GM12878 (cell line): ENCODE data around the gene ANTXR2. TPM values are rescaled to one million over a fixed set of nuclear protein-coding genes. Genes with fewer than 3 reads are reported as not detected.

Experiments used
- ATAC-seq: fragments of 200-7000 bp; cut with Tn5 transposase; 3 replicates; pipeline ENCODE4 v1.9.1; 2020; ENCODE audit warnings: mild to moderate bottlenecking, moderate library complexity
- BruUV-seq: library from RNA; stranded (reverse); fragments of 400-500 nt; replicated peaks from 2 replicates; lab custom pipeline; 2021; lab: Mats Ljungman, UMichigan
- CTCF ChIA-PET: fragments of 300-600 bp; sonication (Branson Sonifier 250); formaldehyde crosslinking; extraction: SDS; loops from one replicate; lab custom pipeline; 2021; ENCODE audit warnings: inconsistent platforms; lab: Yijun Ruan, JAX
- POLR2A ChIA-PET: fragments of 350-600 bp; formaldehyde crosslinking; extraction: SDS; loops from one replicate; lab custom pipeline; 2021; ENCODE audit warnings: inconsistent platforms; lab: Charles Lee
- RAD21 ChIA-PET: fragments of 300-600 bp; sonication (Branson Sonifier 250); formaldehyde crosslinking; loops from one replicate; lab custom pipeline; 2023; ENCODE audit warnings: antibody characterized with exemption; ENCODE audit not compliant: unreplicated experiment; lab: Charles Lee
- SMC1A ChIA-PET: fragments of 300-600 bp; sonication (Branson Sonifier 250); formaldehyde crosslinking; loops from one replicate; lab custom pipeline; 2023; ENCODE audit not compliant: unreplicated experiment, uncharacterized antibody; lab: Charles Lee
- DNase-seq: peaks from one replicate; pipeline ENCODE4 v3.0.0-alpha.2; 2011; ENCODE audit warnings: low read depth, low spot score
- FAIRE-seq: peaks from 3 replicates; lab custom pipeline; 2011; peaks lifted over from hg19 to GRCh38; lab: Jason Lieb, UNC
- H2AFZ ChIP-seq: 2 replicates; pipeline ENCODE4 v1.6.0; 2011; ENCODE audit warnings: low read depth, low read length, control low read depth; ENCODE audit not compliant: control insufficient read depth
- H3K27ac ChIP-seq: 2 replicates; pipeline ENCODE4 v1.5.1; 2011; ENCODE audit warnings: control low read depth; ENCODE audit not compliant: control insufficient read depth, insufficient read depth
- H3K27me3 ChIP-seq, 2 experiments: replicated peaks in 1 of 2; 2 replicates each; pipeline versions ENCODE4 v1.6.0 to v1.6.1; 2011; ENCODE audit warnings: low read length in 1 of 2; ENCODE audit not compliant: control insufficient read depth in 2 of 2, insufficient read depth in 2 of 2
- H3K36me3 ChIP-seq, 2 experiments: 2 replicates each; pipeline ENCODE4 v1.5.1; 2011; ENCODE audit warnings: low read length in 1 of 2; ENCODE audit not compliant: control insufficient read depth in 2 of 2, insufficient read depth in 2 of 2
- H3K4me1 ChIP-seq: 2 replicates; pipeline ENCODE4 v1.6.1; 2011; ENCODE audit warnings: mild to moderate bottlenecking, low read length, moderate library complexity, mixed read lengths; ENCODE audit not compliant: control insufficient read depth, insufficient read depth
- H3K4me2 ChIP-seq: 2 replicates; pipeline ENCODE4 v1.6.0; 2011; ENCODE audit warnings: control low read depth; ENCODE audit not compliant: control insufficient read depth, insufficient read depth
- H3K4me3 ChIP-seq: fragments of 200-600 bp; sonication (generic); 2 replicates; pipeline ENCODE4 v1.5.1; 2016
- H3K79me2 ChIP-seq: 2 replicates; pipeline ENCODE4 v1.6.0; 2011; ENCODE audit warnings: low read length; ENCODE audit not compliant: control insufficient read depth, insufficient read depth
- H3K9ac ChIP-seq: 2 replicates; pipeline ENCODE4 v1.8.0; 2011; ENCODE audit warnings: low read length, control low read depth, mixed read lengths; ENCODE audit not compliant: control insufficient read depth, insufficient read depth
- H3K9me3 ChIP-seq: replicated peaks from 3 replicates; pipeline ENCODE4 v1.5.1; 2011; ENCODE audit warnings: mild to moderate bottlenecking, low read length; ENCODE audit not compliant: control insufficient read depth, insufficient read depth
- H4K20me1 ChIP-seq: 2 replicates; pipeline ENCODE4 v1.6.0; 2011; ENCODE audit not compliant: control insufficient read depth, insufficient read depth
- E2F8 ChIP-seq: fragments of 450-650 bp; IDR thresholded peaks from 2 replicates; pipeline ENCODE4 v1.6.1; 2018; ENCODE audit warnings: mild to moderate bottlenecking, low read depth, moderate library complexity; ENCODE audit not compliant: partially characterized antibody
- FOXM1 ChIP-seq: IDR thresholded peaks from 2 replicates; pipeline ENCODE4 v1.6.1; 2012; ENCODE audit warnings: low read depth, mild to moderate bottlenecking, inconsistent platforms, low read length, moderate library complexity
- HDGF ChIP-seq: fragments of 450-650 bp; IDR thresholded peaks from 2 replicates; pipeline ENCODE4 v1.6.1; 2016; ENCODE audit warnings: antibody characterized with exemption
- SREBF2 ChIP-seq: IDR thresholded peaks from 2 replicates; pipeline ENCODE4 v1.6.1; 2012; ENCODE audit warnings: mild to moderate bottlenecking, low read length
- YY1 ChIP-seq: IDR thresholded peaks from 2 replicates; pipeline ENCODE4 v1.6.1; 2011; ENCODE audit warnings: low read depth, mild to moderate bottlenecking, low read length
- ZZZ3 ChIP-seq: IDR thresholded peaks from 2 replicates; pipeline ENCODE4 v1.6.1; 2011; ENCODE audit warnings: low read depth; ENCODE audit not compliant: control insufficient read depth, insufficient read length
- WGBS: methylation state at CpG from one replicate; pipeline ENCODE4 v1.1.6; 2016; ENCODE audit warnings: low lambda C conversion rate; ENCODE audit not compliant: insufficient replicate concordance, insufficient coverage; ENCODE audit errors: missing lambda C conversion rate; 5-methylcytosine and 5-hydroxymethylcytosine counted together
- in situ Hi-C: fragments of 300-500 bp; cut with MboI; formaldehyde crosslinking; loops from 9 replicates; pipeline ENCODE4 v1.14.3; 2018; ENCODE audit warnings: mixed read lengths
- intact Hi-C: fragments of 100-400 bp; cut with micrococcal nuclease; formaldehyde crosslinking; loops from one replicate; pipeline ENCODE4 v1.14.2; 2022; ENCODE audit not compliant: unreplicated experiment
- polyA plus RNA-seq, 11 experiments: library from polyadenylated mRNA; depleted of rRNA in 4 of 11; unstranded in 6 of 11; stranded (reverse) in 5 of 11; fragments of >200 nt; fragmentation: Nextera tagmentation in 4 of 11; fragmentation: Illumina TruSeq in 1 of 11; extraction: Ambion mirVana in 4 of 11; extraction: Trizol in 1 of 11; gene quantifications; 1 replicate in 1 of 11; 2 replicates in 10 of 11; pipeline versions ENCODE4 v1.2.1 to v1.2.3, GENCODE V29; 2011 to 2016; ENCODE audit warnings: inconsistent platforms in 2 of 11, missing spikeins in 2 of 11, low read depth in 1 of 11
- total RNA-seq, 4 experiments: library from RNA; depleted of rRNA in 3 of 4; stranded (reverse); fragments of >200 nt in 3 of 4; fragmentation: Illumina TruSeq in 1 of 4; extraction: Trizol in 1 of 4; gene quantifications; 2 replicates each; pipeline versions ENCODE4 v1.2.1 to v1.2.3, GENCODE V29; 2013 to 2021

Gene ANTXR2
- total and polyA plus RNA-seq, 10 of the 15 experiments (the other 5 are each of a cell fraction or from before 2014, with no cell fraction given), result 1.4 to 8.9 (median 5.7) TPM

GRCh38 chr4:79904331-79904730 is 168.7 kb downstream of the ANTXR2 start (continued):
- no peak for TF ChIP-seq E2F8
- no peak for TF ChIP-seq HDGF

GRCh38 chr4:79900182-79900581 is 172.8 kb downstream of the ANTXR2 start:
- WGBS, result 33% methylated on average over 2 of the region's 2 CpGs
- ChIA-PET CTCF (interaction anchor here (1.0 to 1.3 kb wide), 3 partner anchors 17 to 320 kb away, joined by 3 read pairs; no protein-coding TSS in a partner anchor), POLR2A (no interaction called here), RAD21 (interaction anchor here (1.0 kb wide), 1 partner anchor 716 kb away, joined by 3 read pairs; no protein-coding TSS in a partner anchor)
- Histone ChIP-seq H3K79me2 (no peaks in the 10 kb centered on the region), H3K4me1 (no peaks in the 10 kb centered on the region), H3K4me3 (no peak overlapping the region), H3K9me3 (no peaks in the 10 kb centered on the region), H3K27me3 (no peaks in the 10 kb centered on the region), H3K36me3 (no peaks in the 10 kb centered on the region), H2AFZ (no peak overlapping the region), H3K4me2 (no peak overlapping the region)
- DNase-seq (no peak), ATAC-seq (no peak)
- no TSS peak for BruUV-seq
- in situ Hi-C loops, result no loop called here
- TF ChIP-seq YY1, result no peak
- TF ChIP-seq ZZZ3, result no peak
- TF ChIP-seq FOXM1, result no peak
- TF ChIP-seq SREBF2, result no peak
- TF ChIP-seq, all 136 proteins: peak for 0
- no peak for FAIRE-seq
- Histone ChIP-seq H3K9ac (no peak overlapping the region), H4K20me1 (no peaks in the 10 kb centered on the region), H3K27ac (no peak overlapping the region)
- SMC1A ChIA-PET, result interaction anchor here (0.9 kb wide), 1 partner anchor 312 kb away, joined by 3 read pairs; no protein-coding TSS in a partner anchor
- intact Hi-C loops, result no loop called here
